Measurements from ENCODE around the gene NDUFAF2.

GRCh38 chr5:61160497-61160896 lies 215.5 kb downstream of the NDUFAF2 start:
- TF ChIP-seq CTCF (tag by site-specific recombination; IDR thresholded peaks at IDR 0.05): no peak
- TF ChIP-seq ZNF549 (tag by site-specific recombination; IDR thresholded peaks at IDR 0.05): no peak
- TF ChIP-seq ZNF184 (tag by site-specific recombination; IDR thresholded peaks at IDR 0.05): no peak
- TF ChIP-seq TRIM28 (IDR thresholded peaks at IDR 0.05; ENCODE audit: borderline replicate concordance, low read length): no peak
- TF ChIP-seq ATF2 (tag by site-specific recombination; IDR thresholded peaks at IDR 0.05; ENCODE audit: low read depth): no peak
- TF ChIP-seq ZNF777 (tag by site-specific recombination; IDR thresholded peaks at IDR 0.05; ENCODE audit: borderline replicate concordance): no peak
- TF ChIP-seq SALL2 (tag by site-specific recombination; IDR thresholded peaks at IDR 0.05; ENCODE audit: borderline replicate concordance): no peak
- TF ChIP-seq AEBP2 (tag by site-specific recombination; IDR thresholded peaks at IDR 0.05; ENCODE audit: borderline replicate concordance): no peak
- TF ChIP-seq ZBTB48 (tag by site-specific recombination; IDR thresholded peaks at IDR 0.05): no peak
- TF ChIP-seq ZNF175 (tag by site-specific recombination; IDR thresholded peaks at IDR 0.05): no peak
- TF ChIP-seq ZNF302 (tag by site-specific recombination; IDR thresholded peaks at IDR 0.05; ENCODE audit: low read depth): no peak
- TF ChIP-seq ZNF394 (tag by site-specific recombination; IDR thresholded peaks at IDR 0.05; ENCODE audit: borderline replicate concordance): no peak
- TF ChIP-seq SCRT2 (tag by site-specific recombination; IDR thresholded peaks at IDR 0.05): no peak

Data from HEK293 (cell line).